HFFc6 (cell line): ENCODE measurements around the gene ZNF22. TPM values are rescaled to one million over a fixed set of nuclear protein-coding genes. Genes with fewer than 3 reads are reported as not detected.

Source experiments
- DNase-seq: peaks from one replicate; pipeline ENCODE4 v3.0.0-alpha.2; 2018
- H3K27ac Mint-ChIP-seq: 2 replicates; pipeline ENCODE4 v1.8.0; 2020; ENCODE audit warnings: mild to moderate bottlenecking, mixed read lengths
- H3K27me3 Mint-ChIP-seq: 2 replicates; pipeline ENCODE4 v1.8.0; 2021; ENCODE audit warnings: mild to moderate bottlenecking, moderate library complexity, mixed read lengths; ENCODE audit not compliant: insufficient read depth
- H3K36me3 Mint-ChIP-seq: 2 replicates; pipeline ENCODE4 v1.8.0; 2021; ENCODE audit warnings: low read depth, mixed read lengths
- H3K4me1 Mint-ChIP-seq: 2 replicates; pipeline ENCODE4 v1.8.0; 2020; ENCODE audit warnings: low read depth, mixed read lengths
- H3K4me3 Mint-ChIP-seq: 2 replicates; pipeline ENCODE4 v1.8.0; 2020; ENCODE audit warnings: mild to moderate bottlenecking, moderate library complexity, mixed read lengths
- H3K9me3 Mint-ChIP-seq: 2 replicates; pipeline ENCODE4 v1.8.0; 2020; ENCODE audit warnings: mild to moderate bottlenecking, mixed read lengths
- CTCF ChIP-seq: fragments of 200-600 bp; sonication (generic); IDR thresholded peaks from 2 replicates; pipeline ENCODE4 v1.5.0; 2021; ENCODE audit warnings: antibody characterized with exemption, mild to moderate bottlenecking
- total RNA-seq, 6 experiments: library from RNA; stranded (reverse); fragmentation: NEBNext Ultra II Directional; extraction: Animal tissue kit (Norgen Biotek cat#: 25700); gene quantifications; 2 replicates in 1 of 6; 3 replicates in 5 of 6; pipeline ENCODE4 v1.2.3, GENCODE V29; 2021

ZNF22 gene
- total RNA-seq, 6 experiments from 2014 or later = 7.4 to 15.8 (median 13.2) TPM

DNA sequence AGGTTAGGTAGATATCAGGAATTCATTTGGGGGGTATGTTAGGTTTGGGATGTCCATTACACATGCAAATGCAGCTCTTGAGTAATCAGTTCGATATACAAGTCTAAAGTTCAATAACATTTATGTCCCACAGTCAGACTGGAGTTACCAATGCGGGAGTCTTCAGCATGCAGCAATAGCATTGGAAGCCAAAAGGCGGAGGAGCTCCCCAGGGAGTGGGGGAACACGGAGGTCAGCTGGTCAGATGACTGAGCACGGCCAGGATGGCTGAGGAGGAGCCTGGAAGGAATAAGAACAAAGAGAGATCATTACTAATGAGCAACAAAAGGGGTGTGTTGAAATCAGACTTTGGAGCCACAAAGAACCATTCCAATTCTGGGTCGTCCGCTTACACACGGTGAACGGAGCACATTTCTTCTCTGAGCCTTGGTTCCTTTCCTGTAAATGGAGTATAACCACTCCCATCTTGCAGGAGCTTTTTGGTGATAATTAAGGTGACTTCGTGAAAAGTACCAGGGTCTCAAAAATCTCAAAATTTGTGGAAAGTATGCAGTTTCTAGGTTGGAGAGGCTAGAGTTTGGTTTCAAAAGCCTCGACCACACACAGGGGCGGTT, 478 bp upstream of the ZNF22 start:
- peaks cover 2% of the 10 kb centered on the region; the same call in 1 of the 2 replicates for H3K27me3 Mint-ChIP-seq
- H3K4me1 Mint-ChIP-seq = peaks cover 41% of the 10 kb centered on the region
- H3K36me3 Mint-ChIP-seq = peaks cover 26% of the 10 kb centered on the region
- H3K9me3 Mint-ChIP-seq = peaks cover 3% of the 10 kb centered on the region; the same call in 1 of the 2 replicates
- no peak for TF ChIP-seq CTCF
- H3K4me3 Mint-ChIP-seq = peak overlapping the region; percentile 88
- DNase-seq = no peak
- H3K27ac Mint-ChIP-seq = peak overlapping the region; percentile 95

- Mint-ChIP-seq H3K27me3 (peaks cover 2% of the 10 kb centered on the region; the same call in 1 of the 2 replicates), H3K9me3 (peaks cover 3% of the 10 kb centered on the region; the same call in 1 of the 2 replicates), H3K4me1 (peaks cover 31% of the 10 kb centered on the region), H3K36me3 (peaks cover 26% of the 10 kb centered on the region), H3K27ac (peak overlapping the region; percentile 95), H3K4me3 (peak overlapping the region; percentile 90)
- peak; percentile 46 for DNase-seq
- 0 out of 2 replicates have a peak, but pooled peaks have one; percentile 16 for TF ChIP-seq CTCF
Measured at GRCh38 chr10:45001381-45002148, 842 bp downstream of the ZNF22 start.

DNA sequence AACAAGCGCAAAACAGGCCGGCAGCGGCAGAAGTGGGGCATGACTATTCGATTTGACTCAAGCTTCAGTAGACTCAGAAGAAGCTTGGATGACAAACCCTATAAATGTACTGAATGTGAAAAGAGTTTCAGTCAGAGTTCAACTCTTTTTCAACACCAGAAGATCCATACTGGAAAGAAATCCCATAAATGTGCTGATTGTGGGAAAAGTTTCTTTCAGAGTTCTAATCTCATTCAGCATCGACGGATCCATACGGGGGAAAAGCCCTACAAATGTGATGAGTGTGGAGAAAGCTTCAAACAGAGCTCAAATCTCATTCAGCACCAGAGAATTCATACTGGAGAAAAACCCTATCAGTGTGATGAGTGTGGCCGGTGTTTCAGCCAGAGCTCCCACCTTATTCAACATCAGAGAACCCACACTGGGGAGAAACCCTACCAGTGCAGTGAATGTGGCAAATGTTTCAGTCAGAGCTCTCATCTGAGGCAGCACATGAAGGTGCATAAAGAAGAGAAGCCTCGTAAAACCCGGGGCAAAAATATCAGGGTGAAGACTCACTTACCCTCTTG, 2.8 kb downstream of the ZNF22 start:
- Mint-ChIP-seq H3K36me3 (peaks cover 26% of the 10 kb centered on the region), H3K9me3 (peaks cover 3% of the 10 kb centered on the region; the same call in 1 of the 2 replicates), H3K4me1 (peaks cover 31% of the 10 kb centered on the region), H3K4me3 (no peak overlapping the region), H3K27ac (no peak overlapping the region), H3K27me3 (peaks cover 2% of the 10 kb centered on the region; the same call in 1 of the 2 replicates)
- TF ChIP-seq CTCF = no peak
- DNase-seq = no peak

- DNase-seq = no peak
- no peak for TF ChIP-seq CTCF
- Mint-ChIP-seq H3K4me3 (no peak overlapping the region), H3K27me3 (0 out of 2 replicates have a peak, but pooled peaks cover 2% of the 10 kb centered on the region), H3K27ac (no peak overlapping the region), H3K4me1 (peaks cover 29% of the 10 kb centered on the region), H3K9me3 (peaks cover 3% of the 10 kb centered on the region; the same call in 1 of the 2 replicates), H3K36me3 (peaks cover 26% of the 10 kb centered on the region)
Measured at GRCh38 chr10:45004661-45005060, 3.9 kb downstream of the ZNF22 start.

DNA sequence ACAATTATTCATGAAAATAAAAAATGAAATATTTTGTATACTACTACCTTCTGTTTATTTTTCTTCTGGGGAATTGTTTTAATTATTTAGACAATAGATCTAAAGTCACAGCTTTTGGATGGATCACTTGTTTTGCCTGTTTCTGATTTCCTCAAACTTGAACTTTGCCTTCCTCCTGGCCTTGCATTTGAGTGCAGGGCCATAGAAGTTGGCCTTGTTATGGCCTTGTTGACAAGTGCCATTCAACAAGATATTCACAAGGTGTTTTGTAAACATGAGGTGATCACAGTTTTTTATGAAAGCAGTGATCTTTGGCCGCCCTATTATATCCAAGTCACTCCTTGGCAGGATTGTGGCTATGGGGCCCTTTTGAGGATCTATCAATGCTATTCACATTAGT, 4.6 kb downstream of the ZNF22 start:
- Mint-ChIP-seq H3K36me3 (peaks cover 26% of the 10 kb centered on the region), H3K4me3 (no peak overlapping the region), H3K9me3 (peaks cover 3% of the 10 kb centered on the region; the same call in 1 of the 2 replicates), H3K27ac (no peak overlapping the region), H3K27me3 (0 out of 2 replicates have a peak, but pooled peaks cover 2% of the 10 kb centered on the region), H3K4me1 (peaks cover 23% of the 10 kb centered on the region)
- no peak for TF ChIP-seq CTCF
- DNase-seq = no peak
